ENCODE results near the gene LRRK2. TPM values are rescaled to one million over a fixed set of nuclear protein-coding genes. Genes with fewer than 3 reads are reported as not detected.

Gene LRRK2
- total and polyA plus RNA-seq, 2 of the 8 experiments (the other 6 are each of a cell fraction or from before 2014, with no cell fraction given), result 0.06 to 0.13 TPM

- TF ChIP-seq CHD7 (IDR thresholded peaks at IDR 0.05; ENCODE audit: insufficient replicate concordance, low read length) (no peak), TBP (IDR thresholded peaks at IDR 0.05; ENCODE audit: low read depth, low read length) (no peak), CTCF (IDR thresholded peaks at IDR 0.05; ENCODE audit: control extremely low read depth in 1 of 3, insufficient read depth in 1 of 3, low read depth in 1 of 3, low read length in 3 of 3) (no peak), TCF12 (IDR thresholded peaks at IDR 0.05; ENCODE audit: low read depth, low read length) (no peak), JUND (IDR thresholded peaks at IDR 0.05; ENCODE audit: low read length) (no peak), RXRA (IDR thresholded peaks at IDR 0.05; ENCODE audit: insufficient read depth, low read depth, low read length) (no peak), NANOG (IDR thresholded peaks at IDR 0.05; ENCODE audit: insufficient read depth, low read depth, low read length, poor library complexity, severe bottlenecking) (no peak), POLR2AphosphoS5 (IDR thresholded peaks at IDR 0.05; ENCODE audit: low read depth, low read length) (no peak)
These were observed 99.5 kb downstream of the LRRK2 start (continued) for GRCh38 chr12:40324261-40324660.
